Stimulated activated CD4-positive, alpha-beta T cell treated with anti-CD3 and anti-CD28 coated beads, Interleukin-1b, Interleukin-23, amount 100 ng/mL, for 24 hours (primary cell): ENCODE data around the gene DERL2.

Experiments
- DNase-seq, 4 experiments: peaks; one replicate each; pipeline ENCODE4 v3.0.0-alpha.2; 2020; ENCODE audit warnings: low read depth in 4 of 4, low spot score in 1 of 4

The DERL2 gene

DNA sequence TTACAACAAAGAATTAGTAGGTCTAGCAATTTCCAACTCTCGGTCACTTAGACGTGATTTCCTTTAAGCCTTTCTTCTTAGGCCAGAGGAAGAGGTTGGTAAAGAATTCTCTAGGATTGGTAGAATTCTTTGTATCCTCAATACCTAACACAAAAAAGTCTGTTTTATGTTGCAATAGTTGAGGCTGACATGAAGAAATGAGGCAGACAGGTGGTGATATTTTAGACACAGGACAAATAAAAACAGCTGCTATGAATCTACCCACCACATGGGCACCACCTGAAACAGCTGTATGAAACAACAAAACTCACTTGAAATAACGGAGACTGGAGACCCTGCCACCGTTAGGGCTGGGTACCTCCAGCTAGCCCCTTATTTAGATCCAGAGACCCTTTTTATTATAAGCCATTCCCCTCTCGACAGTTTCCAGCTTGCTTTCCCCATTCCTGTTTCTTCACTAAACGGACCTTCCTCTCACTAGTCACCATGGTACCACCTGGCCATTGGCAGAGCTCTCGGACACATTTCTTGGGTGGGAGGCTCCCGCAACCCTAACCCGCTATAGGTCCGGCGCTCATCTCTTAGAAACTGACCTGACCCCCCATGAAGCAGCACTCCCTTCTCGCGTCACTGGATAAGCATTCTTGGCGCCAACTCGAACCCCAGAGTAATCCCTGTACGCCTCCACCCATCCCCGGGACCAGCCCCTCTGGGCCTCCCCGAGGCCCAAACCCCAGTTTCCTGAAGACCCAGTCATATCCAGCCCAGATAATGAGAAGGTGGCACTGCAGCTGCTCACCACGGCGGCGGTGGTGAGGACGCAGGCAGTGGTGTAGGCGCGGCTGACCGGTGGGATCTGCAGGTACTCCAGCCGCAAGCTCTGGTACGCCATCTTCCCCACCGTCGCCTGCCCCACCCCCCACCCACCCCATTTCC lies at the start of gene DERL2:
DERL2 (minus strand) TSS at position 909 of the 936 bp plus-strand sequence; CDS start at position 892, 17 bp downstream.
- DNase-seq = no peak

DNA sequence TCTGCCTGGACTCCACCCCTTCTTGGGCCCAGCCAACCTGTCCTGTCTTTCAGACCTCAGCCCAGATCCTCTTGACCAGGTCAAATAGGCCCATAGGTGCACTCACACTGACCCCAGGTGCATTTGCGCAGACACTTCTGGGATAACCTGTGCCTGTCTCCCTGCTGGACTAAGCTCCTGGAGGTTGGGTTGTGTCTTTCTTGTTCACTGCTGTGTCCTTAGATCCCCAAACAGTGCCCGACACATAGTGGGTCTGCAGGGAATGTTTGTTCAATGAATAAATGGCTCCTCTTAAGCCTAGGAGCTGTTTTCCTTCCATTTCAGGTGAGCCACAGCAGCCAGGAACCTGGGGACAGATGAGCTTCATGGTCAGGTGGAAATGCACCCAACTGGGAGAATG lies 49.5 kb upstream of the DERL2 start:
- DNase-seq = no peak

DNA sequence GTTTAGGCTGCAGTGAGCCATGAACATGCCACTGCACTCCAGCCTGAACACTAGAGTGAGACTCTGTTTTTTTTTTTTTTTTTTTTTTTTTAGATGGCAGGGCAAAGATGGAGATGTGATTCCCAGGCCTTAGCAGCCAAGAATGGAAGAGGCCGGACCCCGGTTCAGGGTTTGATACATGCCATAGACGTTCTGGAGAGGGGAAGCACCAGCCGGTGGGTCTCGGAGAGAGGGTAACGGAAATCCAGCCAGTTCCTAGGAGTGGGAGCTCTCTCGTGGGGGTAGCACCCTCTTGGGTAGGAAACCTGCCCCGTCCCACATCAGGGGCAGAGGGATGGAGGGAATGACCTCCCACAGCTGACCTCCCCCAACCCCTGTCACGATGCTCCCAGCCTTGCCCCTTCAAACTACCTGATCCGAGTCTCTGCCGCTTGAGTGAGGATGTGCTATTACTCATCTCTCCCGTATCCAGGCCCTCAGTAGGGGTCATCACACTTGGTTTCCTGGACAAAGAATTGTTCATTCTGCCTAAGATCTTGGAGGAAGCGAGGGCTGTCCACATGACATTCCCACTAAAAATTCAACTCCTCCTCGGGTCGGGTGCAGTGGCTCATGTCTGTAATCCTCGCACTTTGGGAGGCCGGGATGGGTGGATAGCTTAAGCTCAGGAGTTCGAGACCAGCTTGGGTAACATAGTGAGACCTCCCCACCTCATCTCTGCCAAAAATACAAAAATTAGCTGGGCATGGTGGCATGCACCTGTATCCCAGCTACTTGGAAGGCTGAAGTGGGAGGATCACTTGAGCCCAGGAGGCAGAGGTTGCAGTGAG lies 47.7 kb upstream of the DERL2 start:
- DNase-seq = no peak

DNA sequence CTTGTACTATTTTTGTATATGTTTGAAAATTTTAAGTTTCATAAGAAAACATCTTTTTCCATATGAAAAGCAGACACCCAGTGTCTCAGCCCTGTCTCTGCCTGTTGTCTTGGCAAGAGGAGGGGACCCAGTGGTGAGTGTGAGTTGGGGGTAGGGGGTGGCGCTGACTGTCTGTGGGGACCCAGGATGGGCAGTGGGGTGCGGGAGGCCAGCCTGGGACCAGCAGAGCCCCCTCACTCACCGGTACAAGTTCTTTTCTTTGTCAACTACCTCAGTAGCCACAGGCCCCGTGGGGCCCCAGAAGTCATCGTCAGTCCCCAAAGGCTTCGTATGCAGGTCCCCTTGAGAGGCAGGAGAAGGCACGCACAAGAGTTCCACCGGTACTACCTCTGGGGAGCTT lies 46.6 kb upstream of the DERL2 start:
- DNase-seq = no peak

DNA sequence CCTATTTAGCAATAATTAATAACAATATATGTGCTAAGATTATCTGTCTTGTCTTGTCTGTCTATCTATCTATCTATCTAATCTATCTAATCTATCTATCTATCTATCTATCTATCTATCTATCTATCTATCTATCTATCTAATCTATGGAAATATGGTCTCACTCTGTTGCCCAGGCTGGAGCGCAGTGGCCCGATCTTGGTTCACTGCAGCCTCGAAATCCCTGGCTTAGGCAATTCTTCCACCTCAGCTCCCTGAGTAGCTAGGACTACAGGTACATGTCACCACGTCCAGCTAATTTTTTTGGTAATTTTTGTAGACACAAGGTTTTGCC lies 45.1 kb upstream of the DERL2 start:
- no peak for DNase-seq

DNA sequence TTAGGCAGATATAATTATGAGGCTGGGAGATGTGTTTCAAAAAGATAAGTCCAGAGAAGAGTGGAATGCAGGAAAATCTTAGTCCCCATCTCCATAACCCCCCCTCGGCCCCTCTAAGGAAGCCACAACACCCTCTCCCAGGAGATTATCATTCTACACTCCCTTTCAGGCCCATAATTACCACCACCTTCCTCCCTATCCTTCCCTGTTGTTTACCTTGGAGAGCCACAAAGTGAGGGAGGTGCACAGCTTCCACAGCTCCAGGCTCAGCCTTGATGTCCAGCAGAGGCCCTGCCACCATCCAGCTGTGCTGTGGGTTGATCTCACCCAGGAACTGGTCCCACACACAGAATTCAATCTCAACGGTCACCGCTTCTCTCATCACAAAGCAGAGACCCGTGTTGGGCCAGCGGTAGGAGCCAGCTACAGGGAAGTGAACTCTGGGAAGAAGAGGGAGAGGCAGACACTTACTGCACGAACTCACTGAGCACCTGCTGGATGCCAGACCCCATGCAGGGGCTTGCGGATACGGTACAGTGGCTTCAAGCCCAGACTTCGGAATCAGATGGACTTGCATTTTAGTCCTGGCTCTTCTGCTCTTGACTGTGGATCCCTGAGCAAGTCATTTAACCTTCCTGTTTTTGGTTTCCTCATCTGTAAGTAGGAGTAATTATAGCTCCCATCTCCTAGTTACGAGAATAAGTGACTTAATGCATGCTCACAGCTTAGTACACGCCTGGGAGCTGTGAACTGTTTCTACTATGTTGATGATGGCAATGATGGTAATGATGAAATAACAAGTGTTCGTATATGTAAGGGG lies 44.5 kb upstream of the DERL2 start:
- DNase-seq = no peak

DNA sequence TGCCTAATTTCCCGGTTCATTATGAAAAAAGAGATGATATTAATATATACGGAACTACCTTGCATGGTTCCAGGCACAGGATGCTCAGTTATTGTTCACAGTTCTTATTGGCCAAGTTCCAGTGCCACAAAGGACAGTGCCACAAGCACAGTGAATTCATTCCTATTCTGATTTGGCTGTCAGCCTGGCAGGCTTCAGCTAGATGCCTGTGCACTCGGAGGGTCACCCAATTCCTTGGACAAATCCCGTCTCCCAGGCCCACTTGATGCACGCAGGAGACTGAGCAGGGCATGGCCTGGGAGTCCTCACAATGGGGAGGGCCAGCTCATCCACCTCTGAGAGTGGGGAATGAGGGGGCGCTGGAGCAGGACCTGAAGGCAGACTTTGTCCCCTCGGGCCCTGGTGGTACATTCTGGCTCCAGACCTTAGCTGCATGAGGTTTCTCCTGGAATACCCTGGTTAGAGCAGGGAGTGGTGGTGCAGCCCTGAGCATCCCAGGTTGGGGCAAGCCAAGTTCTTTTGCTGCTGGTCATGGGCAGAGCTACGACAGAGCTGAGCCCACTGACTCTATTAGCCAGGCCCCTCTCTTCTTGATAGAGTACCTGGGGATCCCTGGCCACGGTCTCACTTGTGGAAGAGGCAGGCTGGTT lies 41.7 kb upstream of the DERL2 start:
- no peak for DNase-seq

DNA sequence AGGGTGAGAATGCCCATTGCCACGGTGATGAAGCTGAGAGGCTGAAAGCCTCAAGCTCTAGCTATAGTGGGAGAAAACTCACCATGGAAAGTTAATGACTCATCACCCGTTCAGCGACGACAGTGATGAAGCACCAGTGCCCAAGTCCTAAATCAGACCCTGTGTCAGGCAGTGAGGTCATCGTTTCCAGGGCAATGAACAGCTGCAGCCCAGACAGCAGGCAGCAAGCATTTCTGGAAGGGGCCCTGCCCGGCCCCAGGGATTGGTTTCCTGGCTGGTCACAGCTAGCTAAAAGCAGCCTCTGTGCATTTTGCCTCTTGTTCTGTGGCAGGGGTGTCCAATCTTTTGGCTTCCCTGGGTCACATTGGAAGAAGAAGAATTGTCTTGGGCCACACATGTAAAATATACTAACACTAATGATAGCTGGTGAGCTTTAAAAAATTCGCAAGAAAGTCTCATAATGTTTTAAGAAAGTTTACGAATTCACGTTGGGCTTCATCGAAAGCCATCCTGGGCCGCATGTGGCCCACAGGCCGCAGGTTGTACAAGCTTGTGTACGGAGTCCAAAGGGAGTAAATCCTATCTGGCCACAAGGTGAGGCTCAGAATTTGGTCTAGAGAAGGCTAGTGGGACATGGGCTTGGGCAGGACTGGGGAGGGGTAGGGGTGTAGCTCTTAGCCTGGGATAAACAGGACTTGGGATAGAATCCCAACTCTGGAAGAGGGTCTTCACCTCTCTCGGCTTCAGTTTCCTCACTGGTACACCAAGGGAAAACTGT lies 41.0 kb upstream of the DERL2 start:
- DNase-seq = peak; percentile 5 to 70 (median 35)

DNA sequence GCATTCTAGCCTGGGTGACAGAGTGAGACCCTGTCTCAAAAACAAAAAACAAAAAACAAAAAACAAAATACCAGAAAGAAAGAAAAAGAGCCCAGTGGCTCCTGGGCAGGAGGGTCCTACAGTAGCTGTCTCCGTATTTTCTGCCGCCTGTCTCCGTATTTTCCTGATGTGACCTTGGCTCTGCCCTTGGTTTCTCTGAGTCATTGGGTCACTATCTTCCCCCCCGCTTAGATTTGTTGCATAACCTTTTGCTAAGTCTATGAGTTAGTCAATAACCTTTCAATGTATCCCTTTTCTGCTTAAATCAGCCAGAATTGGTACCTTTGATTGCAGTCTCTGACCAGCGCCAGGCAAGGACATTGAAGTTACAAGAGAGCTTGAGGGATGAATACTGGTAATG lies 37.3 kb upstream of the DERL2 start:
- DNase-seq = no peak

DNA sequence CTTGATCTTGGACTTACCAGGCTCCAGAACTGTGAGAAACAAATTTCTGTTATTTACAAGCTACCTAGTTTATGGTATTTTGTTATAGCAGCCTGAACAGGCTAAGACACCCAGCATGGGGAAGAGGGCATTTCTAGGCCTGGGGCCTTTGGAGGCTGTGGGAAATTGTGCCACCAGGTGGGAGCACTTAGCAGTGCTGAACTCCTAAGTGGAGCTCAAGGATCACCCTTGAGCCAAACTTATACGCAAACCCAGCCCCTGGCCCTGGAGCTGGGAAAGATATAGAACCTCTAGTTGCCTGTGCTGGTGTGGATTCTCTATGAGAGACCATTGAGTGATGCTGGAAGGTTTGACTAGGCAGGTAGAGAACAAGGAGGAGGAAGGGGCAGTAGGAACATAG lies 36.5 kb upstream of the DERL2 start:
- no peak for DNase-seq

DNA sequence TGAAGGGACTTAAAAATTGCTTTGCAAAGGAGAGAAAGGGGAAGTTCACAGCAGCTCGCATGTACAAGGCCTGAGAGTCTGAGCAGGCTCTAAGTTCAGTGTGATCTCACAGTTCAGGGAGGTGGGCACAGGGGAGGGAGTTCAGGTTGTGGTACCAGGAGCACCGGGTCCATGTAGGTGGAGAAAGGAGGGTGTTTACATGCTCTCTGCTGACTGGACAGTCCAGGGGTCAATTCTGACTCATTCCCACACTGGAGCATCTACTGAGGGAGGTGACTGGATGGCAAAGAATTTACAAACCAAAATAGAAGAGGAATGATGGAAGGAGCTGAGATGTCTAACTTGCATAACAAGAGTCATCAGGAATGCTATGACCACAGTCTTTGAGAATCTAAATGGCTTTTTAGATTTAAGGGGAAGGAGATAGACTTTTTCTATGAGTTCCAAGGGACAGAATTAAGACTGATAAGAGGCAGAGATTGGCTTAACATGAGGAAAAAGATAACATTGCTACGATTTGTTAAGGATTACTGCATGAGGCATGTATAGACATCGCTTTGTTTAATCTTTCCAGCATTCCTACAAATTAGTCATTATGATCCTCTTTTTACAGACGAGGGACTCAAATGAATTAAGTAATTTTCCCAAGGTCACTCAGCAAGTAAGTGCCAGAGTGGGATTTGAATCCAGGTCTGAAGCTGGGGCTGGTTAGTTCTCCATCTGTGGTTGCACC lies 30.2 kb upstream of the DERL2 start:
- DNase-seq = no peak

DNA sequence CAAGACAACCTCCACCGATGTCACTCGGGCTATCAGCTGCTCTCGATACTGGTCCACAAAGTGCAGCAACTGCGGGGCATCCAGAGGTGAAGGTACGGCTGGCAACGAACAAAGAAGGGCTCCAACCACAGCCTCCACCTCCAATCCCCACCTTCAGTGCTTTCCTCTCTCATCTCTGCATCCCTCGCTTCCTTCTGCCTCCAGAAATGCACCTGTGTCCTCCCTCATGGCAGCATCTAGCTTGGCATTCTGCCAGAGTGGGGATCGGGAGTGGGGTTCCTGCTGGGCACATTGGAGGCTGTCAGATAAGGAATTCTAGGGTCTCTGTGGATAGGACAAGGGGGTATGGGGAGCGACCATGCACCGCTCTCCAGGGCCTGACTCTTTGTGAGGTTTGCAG lies 29.0 kb upstream of the DERL2 start:
- DNase-seq = no peak

DNA sequence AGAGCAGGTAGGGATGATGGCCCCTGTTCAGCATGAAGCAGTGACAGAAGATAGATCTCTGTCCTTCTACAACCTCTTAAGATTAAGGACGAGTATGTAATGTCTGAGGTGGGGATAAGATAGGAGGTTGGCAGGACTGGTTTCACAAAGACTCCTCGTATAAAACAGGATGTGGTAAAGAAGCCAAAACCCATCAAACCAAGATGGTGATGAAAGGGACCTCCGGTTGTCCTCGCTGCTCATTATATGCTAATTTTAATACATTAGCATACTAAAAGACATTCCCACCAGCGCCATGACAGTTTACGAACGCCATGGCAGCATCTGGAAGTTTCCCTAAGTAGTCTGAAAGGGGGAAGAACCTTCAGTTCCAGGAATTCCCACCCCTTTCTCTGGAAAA lies 27.6 kb upstream of the DERL2 start:
- no peak for DNase-seq

DNA sequence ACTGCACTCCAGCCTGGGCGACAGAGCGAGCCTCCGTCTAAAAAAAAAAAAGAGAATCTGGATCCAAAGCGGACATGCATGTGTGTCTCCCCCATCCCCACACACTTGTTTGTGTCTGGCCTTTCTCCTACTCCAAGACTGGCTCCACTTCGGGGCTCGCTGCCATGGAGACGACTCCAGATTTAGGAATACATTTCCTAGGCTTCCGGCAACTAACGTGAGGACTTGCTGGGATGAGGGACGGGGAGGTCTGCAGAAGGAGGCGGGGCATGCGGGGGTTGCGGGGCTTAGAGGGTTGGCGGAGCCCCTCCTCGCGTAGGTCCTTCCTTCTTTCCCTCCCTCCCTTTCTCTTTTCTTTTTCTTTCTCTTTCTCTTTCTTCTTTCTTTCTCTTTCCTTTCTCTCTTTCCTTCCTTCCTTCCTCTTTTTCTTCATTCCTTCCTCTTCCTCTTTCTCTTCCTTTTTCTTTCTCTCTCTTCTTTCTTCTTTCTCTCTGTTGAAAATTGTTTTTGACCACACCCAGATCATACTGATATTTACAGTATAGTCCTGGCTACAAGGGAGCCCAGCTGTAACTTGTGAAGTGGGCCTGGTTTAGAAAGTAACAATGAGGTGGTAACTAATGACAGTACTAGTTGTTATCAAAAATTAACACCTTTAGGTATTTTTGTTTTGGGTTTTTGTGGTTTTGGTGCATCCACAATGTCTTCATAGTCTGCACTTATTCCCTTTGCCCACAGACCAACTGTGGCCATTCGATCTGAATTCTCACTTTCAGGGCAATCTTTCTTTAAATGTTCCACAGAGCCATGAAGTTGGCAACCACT lies 25.6 kb upstream of the DERL2 start:
- DNase-seq = no peak

DNA sequence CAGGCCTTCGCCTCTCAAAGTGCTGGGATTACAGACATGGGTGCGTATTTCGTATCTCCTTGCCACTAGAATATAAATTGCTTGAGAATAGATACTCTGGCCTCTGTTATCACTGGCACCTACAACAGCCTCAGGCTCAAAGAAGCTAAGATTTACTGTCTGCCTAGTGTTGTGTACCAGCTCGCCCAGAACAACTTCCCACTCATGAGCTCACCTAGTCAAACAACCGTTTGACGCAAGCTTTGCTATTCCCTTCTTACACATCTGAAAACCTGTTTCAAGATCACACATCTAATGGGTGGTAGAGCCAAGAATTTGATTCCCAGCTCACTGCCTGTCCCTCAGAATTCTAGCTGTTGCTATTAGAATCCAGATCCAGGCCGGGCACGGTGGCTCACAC lies 24.8 kb upstream of the DERL2 start:
- no peak for DNase-seq

DNA sequence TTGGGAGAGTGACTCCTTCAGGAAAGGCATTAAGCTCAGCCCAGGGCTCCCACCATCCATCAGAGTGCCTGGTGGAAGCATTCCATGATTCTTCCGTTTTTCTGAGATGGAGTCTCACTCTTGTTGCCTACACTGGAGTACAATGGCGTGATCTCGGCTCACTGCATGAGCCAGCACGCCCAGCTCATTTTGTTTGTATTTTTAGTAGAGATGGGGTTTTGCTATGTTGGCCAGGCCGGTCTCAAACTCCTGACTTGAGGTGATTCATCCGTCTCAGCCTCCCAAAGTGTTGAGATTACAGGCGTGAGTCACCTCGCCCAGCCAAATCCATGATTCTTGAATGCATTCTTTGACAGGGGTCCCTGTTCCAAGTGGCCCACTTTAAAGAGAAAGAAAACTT lies 23.5 kb upstream of the DERL2 start:
- no peak for DNase-seq

DNA sequence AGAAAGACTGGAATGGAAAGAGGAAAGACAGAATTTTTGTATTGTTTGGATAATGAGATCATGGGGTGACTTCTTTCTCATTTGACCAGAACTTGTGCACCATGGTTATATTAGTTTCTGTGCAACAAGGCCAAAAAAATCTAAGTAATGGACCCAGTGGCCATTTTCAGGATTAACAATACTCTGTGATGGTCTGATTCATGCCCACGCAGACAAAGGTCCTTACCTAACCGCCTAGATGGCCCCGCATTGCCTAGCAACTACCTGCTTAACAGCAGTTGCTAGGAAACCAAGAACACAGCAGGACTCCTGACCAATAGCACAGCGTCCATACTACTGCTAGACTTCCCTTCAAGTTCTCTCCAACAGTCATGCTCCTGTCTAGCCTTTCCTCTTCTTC lies 22.8 kb upstream of the DERL2 start:
- no peak for DNase-seq

DNA sequence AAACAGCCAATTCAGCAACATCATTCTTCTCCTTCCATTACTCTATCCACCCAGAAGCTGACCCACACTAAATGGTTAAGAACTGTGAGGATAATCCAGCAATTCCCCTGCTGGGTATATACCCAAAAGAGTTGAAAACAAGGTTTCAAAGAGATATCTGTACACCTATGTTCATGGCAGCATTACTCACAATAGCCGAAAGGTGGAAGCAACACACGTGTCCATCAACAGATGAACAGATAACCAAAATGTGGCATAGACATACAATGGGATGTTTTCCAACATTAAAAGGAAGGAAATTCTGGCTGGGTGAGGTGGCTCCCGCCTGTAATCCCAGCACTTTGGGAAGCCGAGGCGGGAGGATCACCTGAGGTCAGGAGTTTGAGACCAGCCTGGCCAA lies 20.3 kb upstream of the DERL2 start:
- no peak for DNase-seq

DNA sequence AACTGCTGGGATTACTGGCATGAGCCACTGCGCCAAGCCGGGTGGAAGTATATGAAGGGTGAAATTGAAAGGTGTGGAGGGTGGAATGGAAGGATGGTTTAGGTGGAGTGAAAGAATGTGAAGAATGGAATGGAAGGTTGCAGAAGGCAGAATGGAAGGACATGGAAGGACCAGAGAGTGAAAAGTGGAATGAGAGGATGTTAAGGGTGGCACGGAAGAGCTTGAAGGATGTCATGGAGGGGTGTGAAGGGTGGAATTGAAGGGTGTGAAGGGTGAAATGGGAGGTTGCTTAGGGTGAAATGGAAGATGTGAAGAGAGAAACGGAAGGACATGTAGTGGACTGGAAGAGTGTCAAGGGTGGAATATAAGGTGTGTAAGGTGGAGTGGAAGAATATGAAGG lies 16.6 kb upstream of the DERL2 start:
- DNase-seq = no peak
